ENCODE results near the gene ADAMTS14. TPM values are rescaled to one million over a fixed set of nuclear protein-coding genes. Genes with fewer than 3 reads are reported as not detected.

The ADAMTS14 gene
- total RNA-seq, 1 experiment from 2014 or later: 2.1 TPM

GRCh38 chr10:70786799-70787415, 114.6 kb downstream of the ADAMTS14 start:
- H3K27ac Mint-ChIP-seq: no peak overlapping the region
- H3K9me3 Mint-ChIP-seq: no peaks in the 10 kb centered on the region
- H3K4me3 Mint-ChIP-seq: no peak overlapping the region
- no peaks in the 10 kb centered on the region for H3K36me3 Mint-ChIP-seq
- CTCF ChIA-PET: interaction anchor here (0.6 to 1.0 kb wide), 2 partner anchors 228 to 238 kb away, joined by 3 read pairs; no protein-coding TSS in a partner anchor
- no peaks in the 10 kb centered on the region for H3K4me1 Mint-ChIP-seq
- POLR2A ChIA-PET: no interaction called here
- H3K27me3 Mint-ChIP-seq (ENCODE audit: low read depth): no peaks in the 10 kb centered on the region
- DNase-seq (ENCODE audit: low spot score) (no peak), ATAC-seq (no peak)
- no peak for TF ChIP-seq FOXP4 (CRISPR knock-in tag; IDR thresholded peaks at IDR 0.05)
- TF ChIP-seq CDX4 (CRISPR knock-in tag; IDR thresholded peaks at IDR 0.05; ENCODE audit: borderline replicate concordance): no peak
- TF ChIP-seq ELF4 (CRISPR knock-in tag; IDR thresholded peaks at IDR 0.05; ENCODE audit: low read depth): no peak
- no peak for TF ChIP-seq E2F4 (CRISPR knock-in tag; IDR thresholded peaks at IDR 0.05; ENCODE audit: borderline replicate concordance, low read depth)
- no peak for TF ChIP-seq SP1 (CRISPR knock-in tag; conservative IDR thresholded peaks at IDR 0.05)
- TF ChIP-seq HMGA2 (CRISPR knock-in tag; IDR thresholded peaks at IDR 0.05): no peak
- no peak for TF ChIP-seq ATF3 (CRISPR knock-in tag; conservative IDR thresholded peaks at IDR 0.05)
- no peak for TF ChIP-seq ZNF263 (CRISPR knock-in tag; IDR thresholded peaks at IDR 0.05; ENCODE audit: low read depth)
- TF ChIP-seq CREM (CRISPR knock-in tag; IDR thresholded peaks at IDR 0.05): no peak
- no peak for TF ChIP-seq MYBL2 (CRISPR knock-in tag; IDR thresholded peaks at IDR 0.05)
- TF ChIP-seq ZNF532 (CRISPR knock-in tag; IDR thresholded peaks at IDR 0.05; ENCODE audit: borderline replicate concordance): no peak
- no peak for TF ChIP-seq JUN (CRISPR knock-in tag; IDR thresholded peaks at IDR 0.05)
- no peak for TF ChIP-seq ZMAT4 (CRISPR knock-in tag; IDR thresholded peaks at IDR 0.05)
- no peak for TF ChIP-seq AR (CRISPR knock-in tag; IDR thresholded peaks at IDR 0.05)
- no peak for TF ChIP-seq TEAD1 (CRISPR knock-in tag; IDR thresholded peaks at IDR 0.05)
- TF ChIP-seq MAX (CRISPR knock-in tag; IDR thresholded peaks at IDR 0.05): no peak
- no peak for TF ChIP-seq NFATC4 (CRISPR knock-in tag; IDR thresholded peaks at IDR 0.05)
- no peak for TF ChIP-seq MLX (CRISPR knock-in tag; IDR thresholded peaks at IDR 0.05)

Measured in WTC11 (cell line).